IMR-90 (cell line): ENCODE data around the gene TCIRG1.

ENCODE experiments used
- BHLHE40 ChIP-seq: fragments of 150-350 bp; IDR thresholded peaks from 2 replicates; pipeline ENCODE4 v1.6.1; 2016; ENCODE audit warnings: mild to moderate bottlenecking, low read depth, low read length
- NFE2L2 ChIP-seq: fragments of 150-350 bp; IDR thresholded peaks from 2 replicates; pipeline ENCODE4 v1.6.1; 2016; ENCODE audit warnings: low read depth, mild to moderate bottlenecking, low read length
- POLR2A ChIP-seq: IDR thresholded peaks from 2 replicates; pipeline ENCODE4 v1.6.1; 2012; ENCODE audit warnings: mild to moderate bottlenecking, low read depth, low read length
- RAD21 ChIP-seq: IDR thresholded peaks from 2 replicates; pipeline ENCODE4 v1.6.1; 2012; ENCODE audit warnings: low read length, improper control_type of control experiment
- RCOR1 ChIP-seq: IDR thresholded peaks from 2 replicates; pipeline ENCODE4 v1.6.1; 2012; ENCODE audit warnings: mild to moderate bottlenecking, low read length, improper control_type of control experiment; ENCODE audit not compliant: insufficient replicate concordance
- SMC3 ChIP-seq: fragments of 150-350 bp; IDR thresholded peaks from 2 replicates; pipeline ENCODE4 v1.6.1; 2016; ENCODE audit warnings: low read depth, mild to moderate bottlenecking, antibody characterized with exemption, low read length, moderate library complexity
- TF ChIP-seq, protein P1 (sequence below): conservative IDR thresholded peaks from 2 replicates; pipeline ENCODE4 v1.5.1; 2012; ENCODE audit warnings: mild to moderate bottlenecking, low read depth, low read length, improper control_type of control experiment

DNA sequence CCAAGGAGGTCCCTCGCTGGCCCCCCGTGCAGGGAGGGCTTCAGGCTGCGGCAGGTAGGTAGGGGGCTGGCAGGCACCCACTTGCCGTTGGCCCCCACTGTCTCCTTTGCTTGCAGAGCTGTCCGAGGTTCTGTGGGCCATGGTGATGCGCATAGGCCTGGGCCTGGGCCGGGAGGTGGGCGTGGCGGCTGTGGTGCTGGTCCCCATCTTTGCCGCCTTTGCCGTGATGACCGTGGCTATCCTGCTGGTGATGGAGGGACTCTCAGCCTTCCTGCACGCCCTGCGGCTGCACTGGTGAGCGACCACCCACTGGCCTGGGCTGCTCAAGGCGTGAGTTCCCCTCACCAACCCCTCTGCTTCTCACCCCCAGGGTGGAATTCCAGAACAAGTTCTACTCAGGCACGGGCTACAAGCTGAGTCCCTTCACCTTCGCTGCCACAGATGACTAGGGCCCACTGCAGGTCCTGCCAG lies 11.6 kb downstream of the TCIRG1 start:
- TF ChIP-seq, protein P1, sequence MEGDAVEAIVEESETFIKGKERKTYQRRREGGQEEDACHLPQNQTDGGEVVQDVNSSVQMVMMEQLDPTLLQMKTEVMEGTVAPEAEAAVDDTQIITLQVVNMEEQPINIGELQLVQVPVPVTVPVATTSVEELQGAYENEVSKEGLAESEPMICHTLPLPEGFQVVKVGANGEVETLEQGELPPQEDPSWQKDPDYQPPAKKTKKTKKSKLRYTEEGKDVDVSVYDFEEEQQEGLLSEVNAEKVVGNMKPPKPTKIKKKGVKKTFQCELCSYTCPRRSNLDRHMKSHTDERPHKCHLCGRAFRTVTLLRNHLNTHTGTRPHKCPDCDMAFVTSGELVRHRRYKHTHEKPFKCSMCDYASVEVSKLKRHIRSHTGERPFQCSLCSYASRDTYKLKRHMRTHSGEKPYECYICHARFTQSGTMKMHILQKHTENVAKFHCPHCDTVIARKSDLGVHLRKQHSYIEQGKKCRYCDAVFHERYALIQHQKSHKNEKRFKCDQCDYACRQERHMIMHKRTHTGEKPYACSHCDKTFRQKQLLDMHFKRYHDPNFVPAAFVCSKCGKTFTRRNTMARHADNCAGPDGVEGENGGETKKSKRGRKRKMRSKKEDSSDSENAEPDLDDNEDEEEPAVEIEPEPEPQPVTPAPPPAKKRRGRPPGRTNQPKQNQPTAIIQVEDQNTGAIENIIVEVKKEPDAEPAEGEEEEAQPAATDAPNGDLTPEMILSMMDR, result no peak
- TF ChIP-seq POLR2A (no peak), NFE2L2 (no peak), SMC3 (no peak), RAD21 (no peak), BHLHE40 (no peak), RCOR1 (no peak)
